Osteocyte (in vitro differentiated cells): Measurements from ENCODE around the gene KRT82. TPM values are rescaled to one million over a fixed set of nuclear protein-coding genes. Genes with fewer than 3 reads are reported as not detected.
"Not testable (repeated sequence)": the region's sequence is repeated elsewhere in the genome, so short reads cannot be mapped to it uniquely, and the experiment has no call there.

Source experiments
- DNase-seq: peaks from one replicate; pipeline ENCODE4 v3.0.0; 2021; ENCODE audit warnings: mixed read lengths; ENCODE audit not compliant: unreplicated experiment; ENCODE audit errors: extremely low spot score
- H3K27ac Mint-ChIP-seq: one replicate; pipeline ENCODE4 v1.8.0; 2021; ENCODE audit warnings: mild to moderate bottlenecking, mixed read lengths; ENCODE audit not compliant: unreplicated experiment
- H3K27me3 Mint-ChIP-seq: one replicate; pipeline ENCODE4 v1.8.0; 2021; ENCODE audit warnings: mixed read lengths; ENCODE audit not compliant: unreplicated experiment
- H3K36me3 Mint-ChIP-seq: one replicate; pipeline ENCODE4 v1.8.0; 2021; ENCODE audit warnings: mixed read lengths; ENCODE audit not compliant: unreplicated experiment
- H3K4me1 Mint-ChIP-seq: one replicate; pipeline ENCODE4 v1.8.0; 2021; ENCODE audit warnings: mixed read lengths; ENCODE audit not compliant: unreplicated experiment
- H3K4me3 Mint-ChIP-seq: one replicate; pipeline ENCODE4 v1.8.0; 2021; ENCODE audit warnings: mild to moderate bottlenecking, moderate library complexity, mixed read lengths; ENCODE audit not compliant: unreplicated experiment
- H3K9me3 Mint-ChIP-seq: one replicate; pipeline ENCODE4 v1.8.0; 2021; ENCODE audit warnings: mixed read lengths; ENCODE audit not compliant: unreplicated experiment
- CTCF ChIP-seq: fragments of 200-600 bp; sonication (generic); IDR thresholded peaks from 2 replicates; pipeline ENCODE4 v1.5.0; 2021; ENCODE audit warnings: antibody characterized with exemption, mild to moderate bottlenecking, moderate library complexity
- total RNA-seq: library from RNA; stranded (reverse); gene quantifications from 2 replicates; pipeline ENCODE4 v1.2.1, GENCODE V29; 2021

Gene KRT82
- total RNA-seq, 1 donor from 2014 or later: not detected

DNA sequence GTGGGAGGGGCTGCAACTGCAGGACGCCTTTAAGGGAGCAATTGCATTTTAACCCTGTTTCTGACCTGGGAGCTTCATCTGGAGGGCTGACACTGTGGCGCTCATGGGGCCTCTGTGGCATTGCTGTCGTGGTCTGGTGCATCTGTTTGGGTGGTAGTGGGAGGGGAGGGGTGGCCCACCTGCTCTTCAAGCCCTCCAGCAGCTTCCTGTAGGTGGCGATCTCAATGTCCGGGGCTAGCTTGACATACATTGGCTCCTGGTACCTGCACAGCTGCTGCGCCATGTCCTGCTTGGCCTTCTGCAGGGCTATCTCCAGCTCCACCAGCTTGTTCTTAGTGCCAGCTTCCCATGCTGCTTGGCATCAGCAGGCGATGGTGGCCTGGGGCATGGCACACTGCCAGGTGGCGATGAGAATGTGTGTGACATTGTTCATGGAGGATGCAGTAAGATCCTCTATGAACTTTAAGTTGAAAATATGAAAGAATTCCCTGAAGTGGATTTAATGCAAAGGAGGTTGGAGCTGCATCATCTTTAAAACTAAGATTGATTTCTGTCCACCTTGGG lies 7.7 kb upstream of the KRT82 start:
- peaks cover 8% of the 10 kb centered on the region for H3K4me1 Mint-ChIP-seq
- no peak overlapping the region for H3K27ac Mint-ChIP-seq
- H3K36me3 Mint-ChIP-seq: no peaks in the 10 kb centered on the region
- TF ChIP-seq CTCF: no peak
- no peak for DNase-seq
- H3K9me3 Mint-ChIP-seq: no peaks in the 10 kb centered on the region
- no peak overlapping the region for H3K4me3 Mint-ChIP-seq
- peaks cover 6% of the 10 kb centered on the region for H3K27me3 Mint-ChIP-seq

DNA sequence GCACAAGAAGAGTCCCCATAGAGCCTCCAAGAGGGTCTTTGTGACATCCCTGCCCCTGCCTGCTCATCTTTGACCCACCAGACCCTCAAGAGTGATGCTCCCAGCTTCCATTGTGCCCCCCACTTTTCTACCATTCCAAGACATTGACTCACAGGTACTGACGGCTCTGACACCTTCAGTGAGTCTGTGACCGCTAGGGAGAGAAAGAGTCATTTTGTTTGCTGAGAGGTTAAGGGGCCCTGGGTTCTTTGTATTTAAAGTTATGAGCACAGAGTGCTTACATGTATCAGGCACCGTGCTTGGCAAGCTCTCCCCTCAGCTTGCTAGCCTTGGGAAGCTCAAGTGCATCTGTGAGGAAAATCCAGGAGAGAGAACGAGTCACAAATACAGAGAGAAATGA lies 7.1 kb upstream of the KRT82 start:
- Mint-ChIP-seq H3K27ac (no peak overlapping the region), H3K4me3 (no peak overlapping the region), H3K9me3 (no peaks in the 10 kb centered on the region), H3K27me3 (peaks cover 12% of the 10 kb centered on the region), H3K36me3 (no peaks in the 10 kb centered on the region), H3K4me1 (peaks cover 8% of the 10 kb centered on the region)
- DNase-seq: no peak
- no peak for TF ChIP-seq CTCF

- Mint-ChIP-seq H3K27ac (no peak overlapping the region), H3K4me1 (peaks cover 8% of the 10 kb centered on the region), H3K4me3 (no peak overlapping the region), H3K9me3 (no peaks in the 10 kb centered on the region), H3K27me3 (peaks cover 21% of the 10 kb centered on the region), H3K36me3 (no peaks in the 10 kb centered on the region)
- no peak for DNase-seq
- TF ChIP-seq CTCF: no peak
Measured at GRCh38 chr12:52411815-52412214, 5.7 kb upstream of the KRT82 start.

DNA sequence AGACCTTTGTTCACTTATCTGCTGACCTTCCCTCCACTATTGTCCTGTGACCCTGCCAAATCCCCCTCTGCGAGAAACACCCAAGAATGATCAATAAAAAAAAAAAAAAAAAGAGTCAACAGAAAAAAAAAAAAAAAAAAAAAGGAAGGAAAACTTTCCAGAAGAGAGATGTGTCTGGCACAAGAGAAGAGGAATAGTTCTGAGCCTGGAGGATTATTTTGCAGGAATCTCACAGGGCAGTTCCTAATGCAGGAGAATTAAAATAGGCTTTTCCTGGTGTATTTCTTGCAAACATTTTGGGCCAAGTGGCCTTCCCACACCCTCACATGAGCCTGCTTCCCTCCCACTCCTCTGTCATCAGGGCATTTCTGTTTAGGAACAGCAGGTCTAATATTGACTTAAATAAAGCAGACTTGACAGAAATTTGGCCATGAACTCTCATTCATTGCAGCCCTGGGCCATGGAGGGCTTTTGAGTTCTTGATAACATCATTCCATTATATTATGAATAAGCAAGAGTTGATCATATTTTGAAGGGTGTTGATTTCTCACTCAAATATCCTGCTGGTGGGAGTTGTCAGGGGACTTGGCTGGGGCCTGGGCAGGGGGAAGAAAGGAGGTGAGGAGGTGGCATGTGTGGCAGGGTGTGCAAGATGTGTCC lies 4.6 kb upstream of the KRT82 start:
- H3K4me3 Mint-ChIP-seq, H3K9me3 Mint-ChIP-seq, H3K36me3 Mint-ChIP-seq, H3K27ac Mint-ChIP-seq, DNase-seq, H3K4me1 Mint-ChIP-seq: not testable (repeated sequence)
- H3K27me3 Mint-ChIP-seq: peaks cover 21% of the 10 kb centered on the region

DNA sequence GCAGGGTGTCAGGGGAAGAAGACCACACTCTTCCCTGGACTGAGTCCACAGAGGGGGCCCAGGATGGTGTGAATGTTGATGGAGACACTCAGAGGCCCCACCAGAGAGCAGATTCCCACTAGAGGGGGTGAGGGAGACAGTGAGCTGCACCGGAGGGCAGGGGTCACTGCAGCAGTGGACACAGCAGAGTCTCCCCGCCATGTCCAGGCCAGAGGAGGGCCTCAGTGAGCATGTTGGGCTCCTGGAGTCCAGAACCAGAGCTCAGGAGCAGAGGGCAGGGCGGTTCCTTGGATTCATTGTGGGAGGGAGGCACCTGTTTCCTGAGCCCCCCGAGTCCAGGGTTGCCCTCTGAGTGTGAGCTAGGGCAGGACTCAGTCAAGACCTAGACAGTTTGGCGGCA lies 1.8 kb upstream of the KRT82 start:
- no peak overlapping the region for H3K4me3 Mint-ChIP-seq
- no peak for DNase-seq
- H3K27ac Mint-ChIP-seq: no peak overlapping the region
- H3K36me3 Mint-ChIP-seq: no peaks in the 10 kb centered on the region
- no peaks in the 10 kb centered on the region for H3K9me3 Mint-ChIP-seq
- H3K27me3 Mint-ChIP-seq: peaks cover 27% of the 10 kb centered on the region
- no peaks in the 10 kb centered on the region for H3K4me1 Mint-ChIP-seq
- TF ChIP-seq CTCF: no peak
